LNCaP clone FGC (cell line): ENCODE measurements around the gene FBXO28.
A peak's percentile ranks its signal among the peaks of the same experiment; 100 is the strongest.

Experiments used
- DNase-seq: peaks from one replicate; pipeline ENCODE4 v3.0.0-alpha.2; 2011; ENCODE audit warnings: low read depth
- H3K4me3 ChIP-seq: 2 replicates; pipeline ENCODE4 v1.5.1; 2011; ENCODE audit warnings: mild to moderate bottlenecking, low read depth, low read length, control low read depth
- TF ChIP-seq, protein P1 (sequence below): IDR thresholded peaks from 2 replicates; pipeline ENCODE4 v1.5.1; 2012; ENCODE audit warnings: mild to moderate bottlenecking; ENCODE audit not compliant: control insufficient read depth, insufficient read depth; ENCODE audit errors: extremely low read depth

FBXO28 gene, protein sequence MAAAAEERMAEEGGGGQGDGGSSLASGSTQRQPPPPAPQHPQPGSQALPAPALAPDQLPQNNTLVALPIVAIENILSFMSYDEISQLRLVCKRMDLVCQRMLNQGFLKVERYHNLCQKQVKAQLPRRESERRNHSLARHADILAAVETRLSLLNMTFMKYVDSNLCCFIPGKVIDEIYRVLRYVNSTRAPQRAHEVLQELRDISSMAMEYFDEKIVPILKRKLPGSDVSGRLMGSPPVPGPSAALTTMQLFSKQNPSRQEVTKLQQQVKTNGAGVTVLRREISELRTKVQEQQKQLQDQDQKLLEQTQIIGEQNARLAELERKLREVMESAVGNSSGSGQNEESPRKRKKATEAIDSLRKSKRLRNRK

DNA sequence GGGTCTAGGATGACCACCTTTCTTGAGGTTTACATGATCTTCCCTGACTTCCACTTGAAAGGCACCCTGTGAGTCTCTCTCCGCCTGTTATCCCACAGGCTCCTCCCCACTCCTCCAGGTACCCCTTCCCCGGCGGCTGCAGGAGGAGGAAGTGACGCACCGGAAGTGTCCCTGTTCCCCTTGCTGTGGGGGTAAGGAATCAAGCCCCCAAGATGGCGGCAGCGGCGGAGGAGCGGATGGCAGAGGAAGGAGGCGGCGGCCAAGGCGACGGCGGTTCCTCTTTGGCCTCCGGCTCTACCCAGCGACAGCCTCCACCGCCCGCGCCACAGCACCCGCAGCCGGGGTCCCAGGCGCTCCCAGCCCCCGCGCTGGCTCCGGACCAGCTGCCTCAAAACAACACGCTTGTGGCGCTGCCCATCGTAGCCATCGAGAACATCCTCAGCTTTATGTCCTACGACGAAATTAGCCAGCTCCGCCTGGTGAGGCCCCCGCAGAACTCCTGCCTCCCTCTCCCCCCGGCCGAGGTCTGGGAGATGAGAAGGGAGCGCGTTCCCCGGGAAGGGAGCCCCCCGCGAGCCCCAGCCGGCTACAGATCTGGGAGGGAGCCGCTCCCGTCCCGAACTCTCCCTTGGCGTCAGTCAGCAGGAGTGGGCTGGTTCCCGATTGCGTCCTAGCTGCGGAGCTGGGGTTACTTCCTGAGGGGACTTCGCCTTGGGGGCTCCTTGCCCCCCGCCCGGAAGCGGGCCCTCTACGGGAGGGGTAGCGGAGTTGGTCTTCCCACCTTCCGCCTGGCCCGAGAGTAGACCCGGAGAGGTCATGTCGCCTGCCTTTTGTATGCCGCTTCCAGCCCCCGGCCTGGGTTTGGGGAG lies at the start of gene FBXO28:
TSS of gene FBXO28 (plus strand) at position 194 of the 869 bp plus-strand sequence. CDS start at position 213, 19 bp downstream.
- peak within 1 kb of the TSS; percentile 98 for H3K4me3 ChIP-seq
- TF ChIP-seq, protein P1, sequence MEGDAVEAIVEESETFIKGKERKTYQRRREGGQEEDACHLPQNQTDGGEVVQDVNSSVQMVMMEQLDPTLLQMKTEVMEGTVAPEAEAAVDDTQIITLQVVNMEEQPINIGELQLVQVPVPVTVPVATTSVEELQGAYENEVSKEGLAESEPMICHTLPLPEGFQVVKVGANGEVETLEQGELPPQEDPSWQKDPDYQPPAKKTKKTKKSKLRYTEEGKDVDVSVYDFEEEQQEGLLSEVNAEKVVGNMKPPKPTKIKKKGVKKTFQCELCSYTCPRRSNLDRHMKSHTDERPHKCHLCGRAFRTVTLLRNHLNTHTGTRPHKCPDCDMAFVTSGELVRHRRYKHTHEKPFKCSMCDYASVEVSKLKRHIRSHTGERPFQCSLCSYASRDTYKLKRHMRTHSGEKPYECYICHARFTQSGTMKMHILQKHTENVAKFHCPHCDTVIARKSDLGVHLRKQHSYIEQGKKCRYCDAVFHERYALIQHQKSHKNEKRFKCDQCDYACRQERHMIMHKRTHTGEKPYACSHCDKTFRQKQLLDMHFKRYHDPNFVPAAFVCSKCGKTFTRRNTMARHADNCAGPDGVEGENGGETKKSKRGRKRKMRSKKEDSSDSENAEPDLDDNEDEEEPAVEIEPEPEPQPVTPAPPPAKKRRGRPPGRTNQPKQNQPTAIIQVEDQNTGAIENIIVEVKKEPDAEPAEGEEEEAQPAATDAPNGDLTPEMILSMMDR: no peak
- peak; percentile 89 for DNase-seq

DNA sequence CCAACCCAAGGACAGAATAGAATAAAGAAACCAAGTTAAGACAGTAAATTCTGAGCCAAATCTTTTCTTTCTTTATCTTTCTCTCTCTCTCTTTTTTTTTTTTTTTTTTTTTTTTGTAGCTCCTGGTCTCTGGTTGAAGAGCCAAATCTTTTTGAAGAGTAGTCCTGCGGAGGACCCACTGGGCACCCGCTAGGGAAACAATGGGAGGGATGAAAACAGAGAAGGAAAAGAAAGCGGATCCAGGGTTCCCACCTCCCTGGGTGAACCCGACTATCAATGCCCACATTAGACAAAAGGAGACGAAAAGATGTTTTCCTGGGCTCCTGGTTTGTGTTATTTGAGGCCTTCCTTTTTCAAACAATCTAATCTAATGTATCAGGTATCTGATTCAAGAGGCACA lies 49.8 kb upstream of the FBXO28 start:
- TF ChIP-seq, protein P1: no peak
- no peak for DNase-seq
- no peak overlapping the region for H3K4me3 ChIP-seq

DNA sequence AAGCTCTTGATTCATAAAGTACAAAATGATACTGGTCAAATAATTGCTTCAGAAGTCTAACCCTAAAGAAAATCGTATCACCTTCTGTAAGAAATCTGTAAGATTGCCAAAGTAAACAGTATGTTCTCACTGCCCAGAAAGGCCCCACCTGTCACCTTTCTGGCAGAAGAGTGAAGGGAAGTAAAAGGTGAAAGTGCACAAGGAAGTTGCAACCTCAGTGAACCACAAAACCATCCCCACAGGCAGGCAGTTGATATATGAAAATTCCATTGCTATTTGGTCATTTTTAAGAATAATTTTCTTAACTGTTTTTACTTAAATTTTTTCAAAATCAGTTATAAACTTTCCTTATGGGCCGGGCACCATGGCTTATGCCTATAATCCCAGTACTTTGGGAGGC lies 48.5 kb upstream of the FBXO28 start:
- TF ChIP-seq, protein P1: no peak
- H3K4me3 ChIP-seq: no peak overlapping the region
- peak; percentile 79 for DNase-seq

DNA sequence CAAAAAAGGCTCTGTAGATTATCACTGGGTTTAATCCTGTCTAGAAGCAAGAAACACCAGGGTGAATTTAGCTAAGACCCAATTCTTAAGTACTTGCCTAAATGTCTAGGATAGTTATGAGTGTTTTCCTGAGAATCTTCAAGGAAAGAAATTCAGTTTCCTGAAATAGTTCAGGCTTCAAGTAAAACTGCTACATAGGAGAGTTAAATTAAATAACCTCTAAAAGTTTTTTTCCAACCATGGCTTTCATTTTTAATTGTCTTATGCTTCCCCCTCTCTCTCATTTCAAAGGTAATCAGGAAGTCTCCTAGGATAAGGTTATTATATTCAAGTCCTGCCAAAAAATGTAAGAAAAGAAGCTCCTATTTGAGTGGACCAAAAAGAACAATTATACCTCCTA lies 46.7 kb upstream of the FBXO28 start:
- TF ChIP-seq, protein P1: no peak
- DNase-seq: no peak
- H3K4me3 ChIP-seq: no peak overlapping the region

DNA sequence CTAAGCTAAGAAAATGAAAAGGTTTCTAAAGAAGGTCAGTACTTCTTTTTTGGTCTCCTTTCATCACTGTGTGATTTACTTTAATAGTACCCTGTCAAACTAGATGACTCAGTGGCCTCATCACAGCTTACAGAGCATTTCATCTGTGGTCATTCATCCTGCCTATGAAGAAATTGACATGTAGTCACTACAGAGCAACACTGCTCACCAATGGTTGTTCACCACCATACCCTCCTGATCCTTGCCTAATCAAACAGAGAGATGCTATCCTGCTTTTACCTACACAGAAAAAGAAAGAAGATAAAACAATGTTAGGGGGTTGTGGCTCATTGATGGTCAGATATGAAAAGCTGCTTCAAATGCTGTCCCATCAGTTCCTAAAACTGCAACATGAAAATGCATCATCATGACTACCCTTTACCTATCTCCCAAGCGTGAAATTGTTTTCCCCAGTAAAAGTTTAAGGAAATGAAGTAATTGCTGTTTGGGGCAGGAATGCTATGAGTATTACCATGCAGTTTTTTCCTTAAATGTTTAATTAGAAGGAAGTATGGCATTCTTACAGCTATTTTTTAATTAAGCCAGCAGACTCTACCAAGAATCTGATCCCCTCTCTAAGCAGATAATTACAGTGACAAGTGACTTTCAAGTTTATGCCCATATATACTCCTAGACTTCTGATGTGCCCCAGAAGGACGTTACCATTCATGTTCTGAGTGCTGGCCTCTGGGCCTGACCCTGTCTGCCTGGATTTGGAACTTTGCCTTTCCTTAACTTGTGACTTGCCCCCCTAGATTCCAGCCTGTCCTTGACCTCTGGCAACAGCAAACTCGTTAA lies 46.1 kb upstream of the FBXO28 start:
- TF ChIP-seq, protein P1: no peak
- H3K4me3 ChIP-seq: no peak overlapping the region
- no peak for DNase-seq

DNA sequence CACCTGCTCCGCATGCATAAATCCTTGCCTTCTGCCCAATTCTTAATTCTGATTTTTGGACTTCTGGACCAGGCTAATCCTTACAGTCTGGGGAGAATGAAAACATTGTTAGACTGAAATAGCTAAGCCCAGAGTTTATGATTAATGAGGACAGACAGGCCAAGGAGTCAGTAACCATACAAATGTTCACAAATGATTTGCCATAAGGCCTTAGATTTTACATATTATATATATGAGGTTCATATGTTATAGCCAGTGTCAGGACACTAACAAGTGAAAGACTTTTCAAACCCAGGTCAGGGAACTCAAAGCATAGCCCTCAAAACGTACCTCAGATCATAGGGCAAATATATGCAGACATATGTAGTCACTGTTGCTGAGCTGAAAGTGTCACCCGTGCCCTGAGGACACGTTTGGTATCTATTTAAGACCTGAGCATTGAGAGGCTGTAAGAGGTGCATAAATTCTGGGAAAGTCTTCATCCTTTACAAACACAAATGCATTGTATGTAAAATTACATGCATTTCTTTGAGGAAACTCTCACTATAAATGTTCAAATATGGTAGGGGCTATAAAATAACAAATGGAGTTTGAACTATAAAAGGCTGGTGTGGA lies 45.3 kb upstream of the FBXO28 start:
- H3K4me3 ChIP-seq: no peak overlapping the region
- DNase-seq: no peak
- TF ChIP-seq, protein P1: no peak
